Activated gamma-delta T cell treated with anti-CD3 and anti-CD28 coated beads, Interleukin-2, amount 50 U/mL, for 16 hours (primary cell): Measurements from ENCODE around the gene PRDM11.

Experiments
- DNase-seq: peaks from one replicate; pipeline ENCODE4 v3.0.0-alpha.2; 2020; ENCODE audit warnings: low read depth

PRDM11 gene

DNA sequence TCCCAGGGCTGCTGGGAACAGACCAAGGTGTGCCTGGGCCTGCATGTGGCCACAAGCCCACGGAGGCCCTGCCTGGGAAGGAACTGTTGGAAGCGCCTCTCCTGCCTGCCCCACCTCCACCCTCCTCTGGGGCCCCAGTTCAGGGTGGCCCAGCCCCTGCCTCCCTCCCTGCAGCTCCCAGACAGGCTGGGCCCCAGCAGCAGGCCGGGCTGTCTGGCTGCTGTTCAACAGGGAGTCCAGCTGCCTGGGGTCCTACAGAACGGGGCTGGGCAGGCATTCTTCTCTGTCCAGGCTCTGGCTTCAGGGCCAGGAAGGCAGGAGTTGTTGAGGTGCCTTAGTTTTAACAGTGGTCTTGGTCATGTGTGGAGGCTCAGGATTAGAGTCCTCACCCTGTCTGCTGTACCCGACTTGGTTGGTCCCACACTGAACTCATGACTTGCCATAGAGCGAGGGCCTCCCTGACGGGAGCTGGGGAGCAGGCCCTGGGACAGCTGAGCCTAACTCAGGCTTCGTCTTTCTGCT lies 11.8 kb downstream of the PRDM11 start:
- no peak for DNase-seq

DNA sequence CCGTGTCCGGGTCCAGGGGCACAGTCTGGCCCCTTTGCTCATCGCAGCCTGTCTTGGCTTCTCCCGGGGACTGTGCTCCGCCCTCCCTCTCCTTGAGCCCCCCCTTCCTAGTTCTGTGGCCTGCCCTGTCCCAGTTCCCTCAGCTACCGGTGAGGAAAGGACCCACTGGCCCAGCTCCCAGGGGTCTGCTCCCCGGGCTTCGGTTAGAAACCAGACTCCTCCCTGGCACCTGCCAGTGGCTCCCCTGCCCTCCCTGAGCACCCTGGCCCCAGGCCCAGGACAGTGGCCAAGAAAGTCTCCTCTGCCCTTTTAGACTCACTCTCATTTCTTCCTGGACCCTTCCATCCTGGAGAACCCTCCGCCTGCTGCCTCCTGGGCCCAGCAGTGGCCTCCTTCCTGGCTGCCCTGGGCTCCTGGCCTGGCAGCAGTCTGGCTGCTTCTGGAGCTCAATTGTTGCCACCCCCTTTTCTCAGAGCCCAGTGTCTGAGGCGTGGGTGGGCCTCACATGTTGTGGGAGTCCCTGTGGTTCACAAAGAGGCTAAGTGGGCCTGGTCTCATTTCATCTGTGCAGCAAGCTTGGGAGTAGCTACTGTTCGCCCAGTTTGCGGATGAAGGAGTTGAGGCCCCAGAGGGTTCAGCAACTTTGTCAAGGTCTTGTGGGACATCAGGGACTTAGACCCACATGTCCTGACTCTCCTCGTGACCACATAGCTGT lies 12.6 kb downstream of the PRDM11 start:
- DNase-seq: no peak

DNA sequence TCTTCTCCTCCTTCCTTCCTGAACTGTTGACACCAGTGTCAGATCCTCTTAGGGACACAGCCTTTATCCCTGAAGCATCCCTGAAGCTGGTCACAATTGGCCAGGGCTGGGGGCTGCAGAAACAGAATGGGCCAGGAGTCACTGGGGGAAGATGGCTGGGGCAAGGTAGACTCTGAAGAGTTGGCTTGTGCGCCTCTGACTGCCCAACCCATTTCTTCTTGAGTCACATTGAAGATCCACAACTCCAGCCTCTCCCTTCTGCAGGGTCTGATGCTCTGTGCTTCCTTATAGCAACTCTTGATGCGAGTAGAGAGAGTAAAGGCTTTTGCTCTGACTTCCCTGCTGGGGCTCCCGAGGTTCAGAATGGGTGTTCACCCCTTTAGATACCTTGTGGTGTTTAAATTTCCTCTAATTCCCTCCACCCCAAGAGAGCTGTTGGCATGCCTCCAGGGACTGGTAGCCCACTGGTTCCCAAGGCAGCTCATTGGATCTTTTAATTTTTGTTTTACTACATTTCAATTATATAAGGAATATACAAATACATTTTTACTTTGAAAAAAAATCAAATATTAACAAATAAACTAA lies 13.4 kb downstream of the PRDM11 start:
- no peak for DNase-seq

DNA sequence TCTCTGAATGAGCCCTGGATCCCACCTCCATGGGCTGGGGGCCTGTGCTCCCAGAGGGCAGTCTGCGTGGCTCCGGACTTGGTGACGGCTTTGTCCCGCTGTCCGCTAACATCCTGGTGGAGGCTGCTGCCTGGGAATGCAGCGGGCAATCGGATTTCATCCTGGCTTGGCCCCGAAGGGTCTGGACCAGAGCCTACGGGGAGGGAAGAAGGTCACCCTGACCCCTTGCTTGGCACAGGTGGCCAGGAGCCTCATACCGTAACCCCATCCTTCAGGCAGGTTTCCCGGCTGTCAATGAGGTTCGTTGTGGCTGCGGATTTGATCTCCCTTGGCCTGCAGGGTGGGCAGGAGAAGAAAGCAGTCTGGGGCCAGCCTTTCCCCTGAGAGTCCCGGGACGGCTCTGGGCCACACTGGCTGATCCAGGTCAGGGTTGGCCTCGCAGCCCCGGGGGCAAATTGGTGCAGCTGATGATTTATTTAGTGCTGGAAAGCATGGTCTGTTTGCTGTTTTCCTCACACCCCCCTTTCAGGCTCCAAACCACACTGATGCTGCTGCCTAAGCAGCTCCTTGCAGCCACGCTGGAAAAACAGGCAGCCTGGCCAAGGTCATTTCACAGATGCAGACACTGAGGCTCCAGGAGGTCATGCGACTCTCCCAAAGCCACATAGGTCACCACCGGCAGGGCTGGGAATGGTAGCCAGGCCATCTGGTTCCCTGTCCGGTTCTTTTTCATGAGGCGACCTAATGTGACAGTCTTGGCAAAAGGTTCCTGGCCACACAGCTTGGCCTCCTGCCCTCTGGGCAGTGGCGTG lies 15.0 kb downstream of the PRDM11 start:
- no peak for DNase-seq

DNA sequence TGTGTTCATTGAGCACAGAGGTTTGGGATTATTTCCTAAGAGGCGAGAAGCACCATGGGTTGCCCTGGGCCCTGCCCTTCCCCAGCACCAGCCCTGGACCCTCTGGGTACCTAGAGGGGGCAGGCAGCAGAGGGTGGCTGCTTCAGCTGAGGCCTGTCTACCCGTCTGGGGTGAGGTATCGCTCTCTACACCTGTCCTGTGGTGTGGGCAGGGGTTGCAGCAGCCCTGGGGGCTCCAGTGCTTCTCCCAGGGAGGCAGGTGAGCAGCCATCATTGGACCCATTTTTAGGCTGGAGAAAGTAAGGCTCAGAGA lies 15.6 kb downstream of the PRDM11 start:
- no peak for DNase-seq

DNA sequence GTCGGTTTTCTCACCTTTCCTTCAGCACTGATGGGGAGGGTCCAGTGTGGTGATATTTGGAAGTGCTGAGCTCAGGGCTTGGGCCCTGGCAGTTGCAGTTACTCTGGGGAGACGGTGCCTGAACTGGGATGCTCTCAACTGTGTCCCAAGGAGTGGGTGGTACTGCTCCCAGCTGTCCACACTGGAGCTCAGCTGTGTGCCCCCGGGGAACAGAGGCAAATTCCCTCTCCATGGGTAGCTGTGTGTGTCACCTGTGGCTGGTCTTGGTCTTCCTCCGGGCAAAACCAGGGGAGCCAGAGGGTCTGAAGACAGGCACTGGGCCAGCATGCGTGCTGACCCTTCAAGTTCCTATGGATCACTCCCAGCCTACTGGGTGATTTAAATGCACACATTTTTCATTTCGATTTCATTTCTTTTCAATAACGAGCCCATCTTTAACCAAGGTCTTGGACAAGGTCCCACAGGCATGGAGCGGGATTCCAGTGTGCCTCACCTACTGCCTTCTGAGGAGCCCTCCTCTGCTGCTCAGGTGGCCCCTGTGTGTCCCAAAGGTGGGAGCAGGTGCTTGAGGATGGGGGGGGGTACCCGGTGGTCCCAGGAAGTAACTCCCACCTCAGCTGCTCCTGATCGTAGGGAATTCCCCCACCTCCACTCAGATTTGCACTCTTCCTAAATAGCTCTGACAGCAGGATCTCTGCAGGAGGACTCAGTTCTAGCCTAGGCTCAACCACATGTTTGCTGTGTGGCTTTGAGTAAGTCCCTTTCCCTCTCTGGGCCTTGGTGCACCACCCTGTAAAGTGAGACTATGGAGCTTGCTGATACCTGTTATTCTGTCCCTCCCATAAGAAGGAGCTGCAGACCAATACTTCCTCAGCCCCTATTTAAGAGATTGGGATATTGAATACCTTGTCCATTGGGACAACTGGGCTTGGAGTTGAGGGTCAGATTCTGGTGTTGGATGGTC lies 16.8 kb downstream of the PRDM11 start:
- no peak for DNase-seq

DNA sequence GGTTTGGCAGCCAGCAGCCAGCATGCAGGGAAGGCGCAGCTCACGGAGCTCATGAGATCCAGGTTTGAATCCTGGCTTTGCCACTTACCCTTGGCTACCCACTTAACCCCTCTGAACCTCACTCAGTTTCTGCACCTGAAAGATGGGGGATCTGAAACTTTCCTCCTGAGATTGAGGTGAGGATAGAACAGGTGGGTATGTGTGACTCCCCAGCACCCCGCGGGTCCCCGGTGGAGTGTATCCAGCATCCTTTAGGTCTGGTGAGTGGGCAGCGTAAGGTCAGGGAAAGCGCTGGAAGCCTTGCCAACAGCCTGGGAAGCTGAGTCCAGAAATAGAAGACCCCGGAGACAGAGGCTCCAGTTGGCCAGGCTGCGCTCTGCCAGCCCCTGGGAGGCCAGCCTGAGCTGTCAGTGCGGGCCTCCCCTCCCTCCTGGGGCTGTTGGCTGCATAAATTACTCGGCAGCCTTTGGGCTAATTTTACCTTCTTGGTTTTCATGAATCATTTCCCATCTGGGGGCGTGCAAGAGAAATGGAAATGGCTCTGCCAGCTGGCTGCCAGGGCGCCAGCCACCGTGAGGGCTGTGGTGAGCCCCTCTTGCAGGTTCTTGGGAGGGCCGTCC lies 17.6 kb downstream of the PRDM11 start:
- no peak for DNase-seq

DNA sequence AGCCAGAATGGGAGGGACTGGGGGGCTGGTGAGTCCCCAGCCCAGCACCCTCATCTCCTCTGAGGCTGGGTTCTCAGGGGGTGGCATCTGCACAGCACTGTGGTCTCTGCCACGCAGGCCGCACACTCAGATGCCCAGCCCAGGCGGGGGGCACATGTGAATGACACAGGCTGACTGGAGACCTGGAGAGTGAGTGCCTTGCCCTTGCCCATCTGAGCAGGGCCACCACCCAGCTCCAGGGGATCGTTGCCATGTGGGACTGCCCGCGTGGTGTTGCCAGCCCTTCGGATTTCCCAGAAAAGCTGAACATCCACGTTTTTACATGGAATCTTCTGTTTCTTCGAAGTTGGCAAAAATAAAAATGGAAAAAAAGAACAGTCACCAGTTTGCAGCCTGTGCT lies 18.9 kb downstream of the PRDM11 start:
- DNase-seq: no peak

DNA sequence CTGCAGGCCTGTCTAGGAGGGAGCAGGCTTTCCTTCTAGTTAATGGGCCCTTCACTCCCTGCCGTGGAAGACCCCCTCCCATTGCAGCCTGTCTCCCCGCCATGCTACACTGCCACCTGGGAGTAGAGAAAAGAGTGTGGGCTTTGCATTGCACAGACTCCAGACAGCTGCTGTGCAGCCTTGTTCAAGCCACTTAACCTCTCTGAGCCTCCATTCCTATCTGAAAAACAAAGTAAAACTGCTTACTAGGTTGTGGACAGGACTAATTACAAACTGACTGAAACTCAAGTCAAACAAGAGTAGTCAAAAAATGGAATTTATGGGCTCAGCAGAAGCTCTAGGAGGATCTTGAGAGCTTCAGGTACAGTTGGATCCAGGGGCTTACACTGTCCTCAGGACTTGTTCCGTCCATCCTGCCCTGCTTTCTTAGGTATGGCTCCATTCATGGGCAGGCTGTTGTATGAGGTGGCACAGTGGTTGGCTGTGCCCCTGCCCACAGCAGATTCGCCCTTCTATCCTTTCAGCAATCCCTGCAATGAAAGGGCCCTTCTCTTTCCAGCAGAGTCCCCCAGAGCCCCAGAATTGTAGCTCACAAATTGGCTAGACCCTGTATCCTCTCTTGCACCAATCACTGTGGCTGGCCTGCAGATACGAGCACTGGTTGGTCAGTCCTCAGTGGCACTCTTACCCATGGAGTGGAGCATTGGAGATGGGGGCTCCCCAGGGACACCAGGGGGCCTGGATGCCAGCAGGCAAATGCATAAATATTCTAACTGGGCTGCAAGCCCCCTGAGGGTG lies 19.6 kb downstream of the PRDM11 start:
- no peak for DNase-seq

DNA sequence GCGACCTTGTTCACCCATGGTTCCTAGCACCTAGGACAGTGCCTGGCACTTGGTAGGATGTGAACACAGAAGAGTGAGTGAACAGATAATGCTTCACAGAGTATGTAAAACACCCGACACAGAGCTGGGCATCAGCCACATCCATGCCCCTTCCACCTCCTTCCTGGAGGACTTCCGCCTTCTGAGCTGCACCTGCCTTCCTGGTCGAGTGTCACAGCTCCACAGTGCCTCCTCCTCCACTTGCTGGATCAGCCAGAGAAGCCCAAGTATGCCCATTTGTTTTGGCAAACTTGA lies 20.1 kb downstream of the PRDM11 start:
- no peak for DNase-seq

DNA sequence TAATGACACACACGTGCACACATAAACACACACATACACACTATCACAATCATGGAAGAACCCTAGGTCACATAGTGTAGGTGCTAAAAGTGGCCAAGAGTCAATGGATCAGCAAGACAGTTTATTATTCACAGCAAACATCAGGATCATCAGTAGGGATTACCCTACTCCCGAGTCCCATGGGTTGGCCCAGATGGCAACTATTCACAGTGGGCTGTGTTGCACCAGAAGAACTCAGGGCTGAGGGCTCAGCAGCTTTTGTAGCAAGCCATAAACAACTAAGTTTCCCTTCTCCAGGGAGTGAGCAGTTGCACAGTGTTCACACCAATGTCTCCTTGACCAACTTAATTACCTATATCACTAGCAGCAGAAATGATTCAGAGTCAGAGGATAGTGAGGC lies 20.8 kb downstream of the PRDM11 start:
- DNase-seq: no peak

DNA sequence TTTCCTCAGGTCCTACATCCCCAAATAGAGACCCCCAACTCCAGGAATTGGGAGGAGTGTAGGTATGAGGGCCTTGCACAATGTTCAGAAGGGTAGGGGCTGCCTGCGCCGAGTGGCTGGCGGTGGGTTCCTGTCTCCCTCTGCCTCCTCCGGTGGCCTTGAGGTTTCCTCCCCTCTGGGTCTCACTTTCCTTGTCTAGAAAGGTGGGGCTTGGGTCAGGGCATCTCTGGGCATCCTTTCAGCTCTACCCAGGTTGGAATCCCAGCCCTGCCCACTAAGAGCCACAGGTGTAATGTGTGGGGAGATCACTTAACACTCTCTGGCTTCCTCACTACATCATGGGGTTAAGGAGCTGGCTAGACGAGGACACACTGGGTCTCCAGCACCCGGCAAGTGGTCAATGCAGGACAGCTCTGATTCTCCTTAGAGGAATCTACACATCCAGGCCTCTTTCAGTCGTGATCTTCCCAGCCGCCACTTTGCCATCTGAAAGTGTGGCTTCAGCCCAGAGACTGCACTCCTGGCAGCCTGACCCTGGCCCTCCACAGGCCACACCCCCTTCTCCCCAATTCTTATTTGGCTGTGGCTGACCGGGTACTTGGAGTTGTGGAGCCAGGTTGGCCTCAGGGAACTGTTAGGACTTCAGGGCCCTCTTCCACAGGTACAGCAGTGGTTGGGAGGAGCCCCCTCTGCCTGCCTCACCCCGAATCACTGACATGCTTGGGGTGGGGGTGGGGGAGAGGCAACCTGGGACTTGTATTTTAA lies 22.1 kb downstream of the PRDM11 start:
- no peak for DNase-seq

DNA sequence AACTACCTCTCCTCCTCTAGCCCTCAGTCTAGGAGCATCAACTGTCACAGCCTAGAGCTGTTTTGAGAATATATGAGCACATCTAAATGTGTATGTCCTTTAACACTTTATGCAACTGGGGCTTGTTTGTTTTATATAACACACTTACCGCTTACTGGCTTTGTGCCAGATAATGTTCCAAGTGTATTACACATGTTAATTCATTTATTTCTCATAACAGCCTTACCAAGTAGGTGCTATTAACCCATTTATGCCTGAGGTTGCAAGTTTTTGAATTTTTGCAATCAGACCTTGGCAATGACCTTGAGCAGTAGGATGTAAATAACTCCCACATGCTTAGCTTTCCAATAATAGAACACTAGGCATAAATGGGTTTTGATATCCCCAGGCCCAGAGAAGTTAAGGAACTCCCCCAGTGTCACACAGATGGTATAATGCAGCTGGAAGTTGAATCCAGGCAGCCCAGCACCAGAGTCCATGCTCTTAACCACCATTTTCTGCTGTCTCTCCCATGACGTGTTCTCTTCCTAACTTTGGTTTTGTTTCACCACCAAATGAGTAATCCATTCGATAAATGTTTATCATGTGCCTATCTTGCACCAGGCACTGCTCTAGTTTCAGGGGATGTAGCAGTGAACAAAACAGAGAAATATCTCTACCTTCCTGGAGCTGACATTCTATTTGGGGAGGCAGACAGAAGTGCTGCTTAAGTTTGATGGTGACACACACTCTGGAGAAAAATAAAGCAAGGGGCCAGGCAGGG lies 23.1 kb downstream of the PRDM11 start:
- no peak for DNase-seq

DNA sequence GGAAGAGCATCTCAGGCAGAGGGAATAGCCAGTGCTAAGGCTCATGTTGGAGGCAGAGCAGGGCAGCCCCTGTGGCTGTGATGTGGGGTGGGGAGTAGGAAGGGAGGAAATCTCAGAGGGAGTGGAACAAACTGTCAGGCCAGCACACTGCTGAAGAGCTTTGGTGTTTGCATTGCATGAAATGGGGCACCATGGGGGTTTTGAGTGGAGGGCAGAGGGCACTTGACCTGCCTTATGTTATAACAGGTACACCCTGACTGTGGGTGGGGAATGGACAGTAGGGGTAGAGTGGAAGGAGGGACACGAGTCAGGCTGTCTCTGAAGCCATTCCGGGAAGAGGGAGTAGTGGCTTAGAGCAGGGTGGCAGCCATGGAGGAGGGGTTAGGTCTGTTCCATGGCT lies 24.0 kb downstream of the PRDM11 start:
- DNase-seq: no peak

DNA sequence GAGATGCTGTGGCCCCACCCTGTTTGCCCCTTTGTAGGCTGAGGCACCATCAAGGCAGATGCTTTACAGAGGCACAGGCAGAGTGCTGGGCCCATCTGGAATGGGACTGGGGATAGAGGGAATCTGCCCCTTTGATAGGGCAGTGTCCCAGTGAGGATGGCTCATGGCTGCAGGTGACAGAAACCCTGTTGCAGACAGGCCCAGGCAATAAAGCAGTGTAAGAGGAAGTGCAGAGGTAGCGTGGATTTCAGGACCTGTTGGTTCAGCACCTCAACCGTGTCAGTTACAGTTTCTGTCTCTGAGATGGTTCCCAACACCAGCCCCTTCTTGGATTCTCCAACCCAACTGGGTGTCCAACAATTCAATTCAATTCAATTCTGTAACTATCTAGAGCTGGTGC lies 25.1 kb downstream of the PRDM11 start:
- DNase-seq: no peak

DNA sequence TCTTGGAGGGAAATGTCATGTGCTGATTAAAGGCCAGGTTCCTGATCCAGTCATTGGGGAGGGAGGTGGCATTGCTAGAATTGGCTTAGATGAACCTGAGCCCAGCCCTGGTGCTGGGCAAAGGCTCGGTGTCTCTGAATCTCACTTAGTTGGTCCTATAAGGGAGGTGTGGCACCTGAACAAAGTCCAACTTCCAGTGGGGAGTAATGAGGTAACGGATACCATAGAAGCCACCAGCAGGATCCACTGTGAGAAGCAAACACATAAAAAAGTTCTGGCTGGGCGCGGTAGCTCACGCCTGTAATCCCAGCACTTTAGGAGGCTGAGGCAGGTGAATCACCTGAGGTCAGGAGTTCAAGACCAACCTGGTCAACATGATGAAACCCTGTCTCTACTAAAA lies 26.6 kb downstream of the PRDM11 start:
- no peak for DNase-seq

DNA sequence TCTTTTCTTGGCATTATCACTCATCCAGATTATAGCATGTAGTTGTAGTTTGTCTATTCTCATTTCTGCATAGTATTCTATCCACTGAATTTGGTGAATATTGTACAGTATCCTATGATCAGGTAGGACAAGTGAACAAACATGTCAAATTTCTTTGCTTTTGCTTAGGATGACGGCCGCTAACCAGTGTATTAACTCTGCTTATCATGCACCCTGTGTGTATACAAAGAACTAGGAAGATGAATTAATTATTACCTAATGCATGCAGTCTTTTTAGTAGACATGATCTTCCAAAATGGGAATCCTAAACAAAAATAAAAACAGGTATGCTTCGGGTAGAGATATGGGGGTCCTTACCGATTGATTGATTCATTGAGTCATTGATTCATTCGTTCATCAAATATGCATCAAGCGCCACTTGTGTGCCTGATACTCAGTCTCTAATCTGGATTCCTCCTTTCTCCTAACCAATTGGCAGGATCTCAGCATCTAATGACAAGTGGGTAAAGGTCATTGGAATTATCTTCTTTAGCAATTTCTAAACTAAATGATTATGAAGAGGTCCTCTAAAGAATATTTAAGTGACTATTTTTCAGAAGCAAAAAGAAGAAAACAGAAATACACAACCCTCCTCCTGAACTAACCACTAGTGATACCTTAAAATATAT lies 27.9 kb downstream of the PRDM11 start:
- no peak for DNase-seq

DNA sequence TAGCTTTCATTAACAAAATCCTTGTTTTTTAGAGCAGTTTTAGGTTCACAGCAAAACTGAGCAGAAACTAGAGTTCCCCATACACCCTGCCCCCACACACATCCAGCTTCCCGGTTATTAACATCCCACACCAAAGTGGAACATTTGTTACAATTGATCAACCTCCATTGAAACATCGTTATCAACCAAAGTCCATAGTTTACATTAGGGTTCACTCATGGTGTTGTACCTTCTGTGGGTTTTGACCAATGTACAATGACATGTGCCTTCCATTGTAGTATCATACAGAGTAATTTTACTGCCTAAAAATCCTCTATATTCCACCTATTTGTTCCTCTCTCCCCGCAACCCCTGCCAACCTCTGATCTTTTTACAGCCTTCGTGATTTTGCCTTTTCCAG lies 28.5 kb downstream of the PRDM11 start:
- no peak for DNase-seq

DNA sequence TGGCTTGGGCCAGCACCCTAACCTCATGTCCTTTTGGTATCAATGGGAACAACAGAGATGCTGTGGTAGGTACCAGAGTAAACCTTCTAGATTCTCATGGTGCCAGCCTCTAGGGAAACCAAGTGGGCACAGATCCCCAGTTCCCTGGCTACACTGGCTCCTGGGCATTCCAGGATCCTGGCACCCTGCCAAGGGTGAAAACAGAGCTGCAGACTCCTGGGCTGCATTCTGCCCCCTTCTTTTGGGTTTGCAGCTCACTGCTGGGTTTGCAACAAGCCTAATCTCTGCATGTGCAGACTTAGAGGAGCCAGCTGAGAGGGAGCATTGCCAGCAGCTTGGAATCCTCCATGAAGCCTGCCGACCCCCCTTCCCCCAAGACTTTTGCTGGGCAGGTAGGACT lies 30.6 kb downstream of the PRDM11 start:
- no peak for DNase-seq
